HG03457 (cell line): ENCODE measurements around the gene HSPBP1.

Experiments used
- ATAC-seq: cut with Tn5 transposase; IDR thresholded peaks from one replicate; pipeline ENCODE4 v1.9.1; 2021; ENCODE audit warnings: moderate number of reproducible peaks; ENCODE audit not compliant: unreplicated experiment

The HSPBP1 gene

DNA sequence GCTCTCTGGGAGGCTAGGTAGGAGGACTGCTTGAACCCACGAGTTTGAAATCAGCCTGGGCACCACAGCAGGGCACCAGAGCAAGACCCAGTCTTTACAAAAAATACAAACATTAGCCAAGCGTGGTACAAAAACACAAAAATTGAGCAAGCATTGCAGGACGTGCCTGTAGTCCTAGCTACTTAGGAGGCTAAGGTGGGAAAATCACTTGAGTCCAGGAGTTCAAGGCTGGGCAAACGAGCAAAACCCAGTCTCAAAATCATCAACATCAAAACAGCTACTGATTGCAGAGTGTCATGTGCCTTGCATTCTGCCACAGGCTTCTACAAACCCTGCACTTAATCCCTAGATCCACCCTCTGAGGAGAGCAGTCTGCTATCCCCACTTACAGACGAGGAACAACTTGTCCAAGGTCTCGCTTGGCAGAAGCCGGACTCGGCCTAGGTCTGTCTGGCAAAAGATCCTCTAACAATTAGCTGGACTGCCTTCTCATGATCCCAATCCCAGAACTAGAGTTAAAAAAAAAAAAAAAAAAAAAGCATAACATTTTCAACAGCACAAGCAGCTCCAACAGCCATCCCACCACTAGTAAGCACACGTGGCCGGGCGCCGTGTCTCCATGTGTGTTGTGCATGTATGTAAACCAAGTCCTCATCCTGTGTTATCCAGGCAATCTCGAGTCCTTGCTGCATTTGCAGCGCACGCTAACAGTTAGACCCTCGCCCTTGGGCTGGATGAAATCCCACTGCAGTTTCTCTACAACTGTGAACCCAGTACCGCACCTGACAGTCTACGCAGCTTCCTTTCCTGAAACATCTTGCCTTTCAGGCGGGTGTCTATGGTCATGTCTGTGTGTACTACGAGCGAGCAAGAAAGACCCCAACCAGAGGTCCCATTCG lies 23.1 kb downstream of the HSPBP1 start:
- ATAC-seq = no peak

DNA sequence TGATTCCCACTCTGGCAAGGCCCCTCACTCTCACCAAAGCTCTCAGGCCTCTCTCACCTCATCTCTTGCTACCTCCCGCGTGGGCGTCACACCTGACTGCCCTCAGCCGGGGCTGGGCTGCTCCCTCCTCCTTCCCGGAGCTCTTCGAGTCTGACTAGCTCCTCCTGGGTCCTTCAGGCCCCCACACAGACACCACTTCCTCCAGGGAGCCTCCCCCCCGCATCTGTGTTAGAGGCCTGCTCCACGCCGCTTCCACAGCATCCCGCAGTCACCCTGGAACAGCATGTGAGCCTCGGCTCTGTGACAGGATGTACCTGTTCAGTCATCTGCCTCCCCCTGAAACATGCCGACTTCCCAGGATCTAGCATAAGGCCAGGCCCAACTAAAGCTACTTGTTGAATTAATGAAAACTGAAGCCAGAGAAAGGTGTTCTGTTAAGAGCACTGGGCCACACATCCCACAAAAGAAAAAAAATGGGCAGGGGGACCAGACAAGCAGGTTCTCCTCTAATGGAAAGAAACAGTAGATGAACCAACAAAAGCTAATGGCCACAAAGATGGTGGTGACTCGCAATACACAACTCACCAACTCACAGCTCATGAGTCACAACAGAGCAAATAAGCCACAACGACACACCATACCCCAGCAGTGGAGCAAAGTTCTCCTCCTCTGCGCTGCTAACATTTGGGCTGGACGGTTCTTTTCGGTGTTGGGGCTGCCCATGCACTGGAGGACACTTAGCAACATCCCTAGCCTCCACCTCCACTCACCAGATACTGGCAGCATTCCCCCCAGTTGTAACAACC lies 24.1 kb downstream of the HSPBP1 start:
- ATAC-seq = no peak

DNA sequence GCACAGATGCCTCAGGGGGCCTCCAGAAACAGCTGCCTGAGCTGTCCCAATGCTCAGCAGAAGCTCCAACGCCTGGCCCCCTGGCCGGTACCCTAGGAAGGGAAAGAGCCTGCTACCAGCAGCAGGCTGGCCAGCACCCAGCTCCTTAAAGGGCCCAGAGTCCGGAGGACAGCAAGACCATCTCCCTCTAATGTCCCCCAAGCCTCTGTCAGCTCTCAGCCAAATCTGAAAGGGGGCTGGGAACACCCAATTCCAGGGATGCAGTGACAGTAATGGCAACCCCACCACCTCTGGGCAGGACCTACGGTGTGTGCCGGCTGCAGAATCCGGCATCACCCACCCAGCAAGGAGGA lies 25.3 kb downstream of the HSPBP1 start:
- ATAC-seq = no peak

- no peak for ATAC-seq
These were observed 25.9 kb downstream of the HSPBP1 start for GRCh38 chr19:55253842-55254624.

GRCh38 chr19:55252760-55253663 lies 26.9 kb downstream of the HSPBP1 start:
- no peak for ATAC-seq

GRCh38 chr19:55251341-55252081 lies 28.4 kb downstream of the HSPBP1 start:
- no peak for ATAC-seq

DNA sequence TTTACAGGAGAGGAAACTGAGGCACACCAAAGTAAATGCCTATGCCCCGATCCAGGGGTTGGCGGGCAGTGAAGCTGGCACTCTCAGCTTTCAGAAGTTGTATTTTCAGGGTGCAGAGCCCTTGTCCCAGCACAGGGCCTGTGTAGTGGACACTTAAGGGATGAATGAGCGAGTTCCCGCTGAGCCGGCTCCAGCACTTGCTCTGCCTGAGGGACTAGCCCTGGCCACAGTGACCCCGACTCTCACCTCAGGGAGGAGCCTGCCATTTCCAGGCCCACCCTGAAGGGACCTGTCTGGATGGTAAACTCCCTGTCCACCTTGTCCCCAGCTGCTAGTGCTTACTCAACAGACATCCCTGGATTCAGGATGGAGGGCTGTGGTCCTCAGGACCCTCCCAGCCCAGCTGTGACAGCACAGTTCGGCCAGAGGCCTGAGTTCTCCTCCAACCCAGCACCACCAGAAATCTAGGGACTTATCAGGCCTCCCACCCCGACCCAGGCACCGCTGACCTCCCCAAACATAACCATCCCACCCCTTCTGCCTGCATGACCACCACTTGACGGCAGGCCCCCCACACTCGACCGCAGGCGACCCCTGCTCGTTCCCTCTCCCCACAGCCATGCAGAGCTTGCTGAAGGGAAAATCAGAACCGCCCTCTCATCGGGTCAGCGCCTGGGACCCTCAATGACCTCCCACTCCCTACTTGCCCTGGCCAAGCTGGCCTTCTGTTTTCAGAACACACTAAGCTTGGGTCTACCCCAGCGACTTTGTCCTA lies 29.5 kb downstream of the HSPBP1 start:
- ATAC-seq = no peak

GRCh38 chr19:55249841-55250240 lies 30.1 kb downstream of the HSPBP1 start:
- ATAC-seq = no peak

- no peak for ATAC-seq
These were observed 31.2 kb downstream of the HSPBP1 start for GRCh38 chr19:55248704-55249103.

- ATAC-seq = no peak
These were observed 31.7 kb downstream of the HSPBP1 start for GRCh38 chr19:55248166-55248675.

DNA sequence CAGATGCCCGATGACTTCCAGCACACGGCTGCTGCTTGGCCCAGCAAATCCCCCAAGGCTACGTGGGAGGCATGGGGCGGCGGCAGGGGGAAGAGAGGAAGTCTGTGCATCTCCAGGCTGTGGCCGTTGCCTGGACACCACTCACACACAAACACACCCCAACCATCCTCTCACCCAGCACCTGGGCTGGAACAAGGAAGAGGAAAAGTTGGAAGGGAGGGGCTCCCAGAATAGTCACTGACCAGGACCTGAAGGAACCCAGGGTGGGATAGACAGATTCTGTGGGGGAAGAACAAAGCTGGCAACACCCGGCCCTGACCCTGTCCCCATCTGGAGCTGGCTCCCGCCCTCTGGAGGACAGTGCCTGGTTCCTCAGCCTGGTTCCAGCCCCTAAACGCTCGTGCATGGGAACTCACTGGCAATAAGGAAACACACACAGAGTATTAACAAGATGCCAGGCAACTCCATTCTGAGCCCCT lies 32.2 kb downstream of the HSPBP1 start:
- no peak for ATAC-seq

- no peak for ATAC-seq
These were observed 33.2 kb downstream of the HSPBP1 start for GRCh38 chr19:55246462-55247451.

DNA sequence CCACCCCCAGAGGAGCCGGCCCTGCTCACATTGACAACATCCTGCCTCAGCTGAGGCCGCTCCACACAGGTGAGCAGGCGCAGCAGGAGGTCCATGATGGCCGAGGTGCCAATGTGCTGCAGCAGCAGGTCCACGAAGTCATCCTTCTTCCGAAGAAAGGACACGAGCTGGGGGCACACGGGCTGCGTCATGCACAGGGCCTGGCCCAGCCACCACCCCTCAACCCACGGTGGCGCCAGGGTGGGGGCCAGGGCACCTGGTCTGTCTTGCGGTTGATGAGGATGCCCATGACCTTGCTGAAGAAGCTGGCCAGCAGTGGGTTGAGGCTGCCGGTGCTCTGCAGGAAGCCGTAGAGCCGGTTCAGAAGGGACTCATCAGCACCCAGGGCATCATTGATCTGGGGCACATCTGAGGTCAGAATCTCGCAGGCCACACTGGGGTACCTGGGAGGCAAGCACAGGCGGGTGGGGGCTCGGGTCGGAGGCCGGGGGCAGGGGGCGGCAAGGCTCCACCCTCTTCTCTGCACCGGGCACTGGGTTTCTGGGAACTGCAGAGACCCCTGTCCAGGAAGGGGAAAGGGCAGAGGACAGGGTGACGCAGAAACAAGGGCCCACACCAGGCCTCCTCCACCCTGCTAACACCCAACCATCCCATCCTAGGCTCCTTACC lies 34.5 kb downstream of the HSPBP1 start:
- ATAC-seq = no peak

- no peak for ATAC-seq
These were observed 35.8 kb downstream of the HSPBP1 start for GRCh38 chr19:55244004-55244680.

GRCh38 chr19:55242517-55242916 lies 37.4 kb downstream of the HSPBP1 start:
- ATAC-seq = no peak

GRCh38 chr19:55241935-55242464 lies 37.9 kb downstream of the HSPBP1 start:
- no peak for ATAC-seq
